22Rv1 (cell line): ENCODE measurements around the gene C14orf119.

Source experiments
- CTCF ChIP-seq: fragments of 450-650 bp; IDR thresholded peaks from 2 replicates; pipeline ENCODE4 v1.5.1; 2017; ENCODE audit warnings: mild to moderate bottlenecking
- ZFX ChIP-seq: fragments of 450-650 bp; IDR thresholded peaks from 2 replicates; pipeline ENCODE4 v1.6.1; 2017; ENCODE audit warnings: antibody characterized with exemption, borderline replicate concordance

GRCh38 chr14:23140371-23140770 is 45.1 kb downstream of the C14orf119 start:
- TF ChIP-seq CTCF (no peak), ZFX (no peak)
